Mammary epithelial cell (primary cell): ENCODE measurements around the gene IL1RAPL2.

Experiments
- CTCF ChIP-seq, 2 donors: IDR thresholded peaks in 1 of 2; conservative IDR thresholded peaks in 1 of 2; 2 replicates each; pipeline ENCODE4 v1.5.1; 2011 to 2012; ENCODE audit warnings: inconsistent platforms in 2 of 2, low read length in 2 of 2, mild to moderate bottlenecking in 2 of 2, control low read depth in 1 of 2, low read depth in 1 of 2; ENCODE audit not compliant: insufficient read depth in 1 of 2; ENCODE audit errors: extremely low read depth in 1 of 2
- EZH2 ChIP-seq: IDR thresholded peaks from 2 replicates; pipeline ENCODE4 v1.6.1; 2012; ENCODE audit warnings: low read length, inconsistent platforms, borderline replicate concordance

- TF ChIP-seq CTCF (conservative IDR thresholded peaks at IDR 0.05 in 1 of 2, IDR thresholded peaks at IDR 0.05 in 1 of 2; ENCODE audit: extremely low read depth in 1 of 2, insufficient read depth in 1 of 2, low read depth in 1 of 2, low read length in 2 of 2) (no peak), EZH2 (no peak)
Measured at GRCh38 chrX:105483011-105483410, 917.0 kb downstream of the IL1RAPL2 start.
